ENCODE measurements around the gene PUS10. TPM values are rescaled to one million over a fixed set of nuclear protein-coding genes. Genes with fewer than 3 reads are reported as not detected.

The PUS10 gene
- polyA plus RNA-seq, 1 donor (not counting 4 experiments of a cell fraction or from before 2014, with no cell fraction given): 4.8 TPM

DNA sequence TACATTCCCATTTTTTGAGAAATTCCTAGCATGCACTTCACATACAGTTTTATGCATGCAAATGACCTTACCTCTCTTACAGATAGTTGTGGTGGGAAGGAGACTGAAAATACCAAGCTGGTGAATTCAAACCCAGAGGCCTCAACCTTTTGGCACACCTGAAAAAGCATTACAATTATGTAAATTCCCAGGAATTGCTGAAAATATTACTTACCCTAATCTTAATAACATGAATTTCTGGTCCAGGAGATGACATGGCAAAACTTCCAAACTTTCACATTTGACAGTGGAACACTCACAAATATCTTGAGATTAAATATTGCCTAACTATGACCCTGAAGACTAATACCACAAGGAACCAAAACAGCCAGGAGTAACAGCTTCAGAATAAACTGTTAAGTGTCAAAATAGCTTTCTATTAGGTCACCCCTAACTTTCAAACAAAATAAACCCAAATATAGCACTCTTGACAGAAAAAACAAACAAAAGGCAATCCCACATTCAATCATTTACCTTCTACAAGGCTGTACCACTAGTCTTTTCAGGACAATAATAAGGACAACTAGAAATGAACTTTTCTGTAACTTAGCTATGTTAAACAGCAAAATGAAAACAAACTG is 11.5 kb downstream of the PUS10 start:
- H3K27me3 ChIP-seq (ENCODE audit: control insufficient read depth, extremely low read depth, insufficient read depth, low read length): no peaks in the 10 kb centered on the region
- dilution Hi-C loops (cut with MboI; ENCODE audit: extremely low pct_ligation_motif_present, low sequenced_read_pairs): no loop called here
- no peak overlapping the region for H2AFZ ChIP-seq (ENCODE audit: control insufficient read depth, low read length)
- H3K9me1 ChIP-seq (ENCODE audit: control insufficient read depth, extremely low read depth, insufficient read depth, low read length): no peaks in the 10 kb centered on the region
- H3K36me3 ChIP-seq (ENCODE audit: control insufficient read depth in 2 of 2, extremely low read depth in 1 of 2, insufficient read depth in 2 of 2, low read length in 2 of 2): no peaks in the 10 kb centered on the region
- FAIRE-seq (no peak), DNase-seq (ENCODE audit: low read depth, low spot score) (no peak)
- no peak overlapping the region for H3K27ac ChIP-seq (ENCODE audit: control insufficient read depth, insufficient read depth, low read length)
- H3K4me1 ChIP-seq (ENCODE audit: control insufficient read depth, extremely low read depth, insufficient read depth, low read length): no peaks in the 10 kb centered on the region
- H3K9ac ChIP-seq (ENCODE audit: control insufficient read depth, extremely low read depth, insufficient read depth, low read length): no peak overlapping the region
- no peak overlapping the region for H3K4me3 ChIP-seq (ENCODE audit: control insufficient read depth in 2 of 3, extremely low read depth in 1 of 3, insufficient read depth in 2 of 3, low read depth in 1 of 3, low read length in 3 of 3)
- no peaks in the 10 kb centered on the region for H3K9me3 ChIP-seq (ENCODE audit: control insufficient read depth, low read depth, low read length)
- TF ChIP-seq EZH2 (IDR thresholded peaks at IDR 0.05; ENCODE audit: low read length): no peak
- TF ChIP-seq, protein P1, sequence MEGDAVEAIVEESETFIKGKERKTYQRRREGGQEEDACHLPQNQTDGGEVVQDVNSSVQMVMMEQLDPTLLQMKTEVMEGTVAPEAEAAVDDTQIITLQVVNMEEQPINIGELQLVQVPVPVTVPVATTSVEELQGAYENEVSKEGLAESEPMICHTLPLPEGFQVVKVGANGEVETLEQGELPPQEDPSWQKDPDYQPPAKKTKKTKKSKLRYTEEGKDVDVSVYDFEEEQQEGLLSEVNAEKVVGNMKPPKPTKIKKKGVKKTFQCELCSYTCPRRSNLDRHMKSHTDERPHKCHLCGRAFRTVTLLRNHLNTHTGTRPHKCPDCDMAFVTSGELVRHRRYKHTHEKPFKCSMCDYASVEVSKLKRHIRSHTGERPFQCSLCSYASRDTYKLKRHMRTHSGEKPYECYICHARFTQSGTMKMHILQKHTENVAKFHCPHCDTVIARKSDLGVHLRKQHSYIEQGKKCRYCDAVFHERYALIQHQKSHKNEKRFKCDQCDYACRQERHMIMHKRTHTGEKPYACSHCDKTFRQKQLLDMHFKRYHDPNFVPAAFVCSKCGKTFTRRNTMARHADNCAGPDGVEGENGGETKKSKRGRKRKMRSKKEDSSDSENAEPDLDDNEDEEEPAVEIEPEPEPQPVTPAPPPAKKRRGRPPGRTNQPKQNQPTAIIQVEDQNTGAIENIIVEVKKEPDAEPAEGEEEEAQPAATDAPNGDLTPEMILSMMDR (optimal IDR thresholded peaks at IDR 0.05 in 1 of 3, IDR thresholded peaks at IDR 0.05 in 1 of 3, conservative IDR thresholded peaks at IDR 0.05 in 1 of 3; ENCODE audit: extremely low read depth in 1 of 3, insufficient read depth in 2 of 3, low read length in 3 of 3): no peak
- no peak overlapping the region for H3K4me2 ChIP-seq (ENCODE audit: control insufficient read depth, extremely low read depth, insufficient read depth, low read depth, low read length)
- no peaks in the 10 kb centered on the region for H3K79me2 ChIP-seq (ENCODE audit: control insufficient read depth, insufficient read depth, low read length)
- H4K20me1 ChIP-seq (ENCODE audit: control insufficient read depth, extremely low read depth, insufficient read depth, low read length): no peaks in the 10 kb centered on the region

DNA sequence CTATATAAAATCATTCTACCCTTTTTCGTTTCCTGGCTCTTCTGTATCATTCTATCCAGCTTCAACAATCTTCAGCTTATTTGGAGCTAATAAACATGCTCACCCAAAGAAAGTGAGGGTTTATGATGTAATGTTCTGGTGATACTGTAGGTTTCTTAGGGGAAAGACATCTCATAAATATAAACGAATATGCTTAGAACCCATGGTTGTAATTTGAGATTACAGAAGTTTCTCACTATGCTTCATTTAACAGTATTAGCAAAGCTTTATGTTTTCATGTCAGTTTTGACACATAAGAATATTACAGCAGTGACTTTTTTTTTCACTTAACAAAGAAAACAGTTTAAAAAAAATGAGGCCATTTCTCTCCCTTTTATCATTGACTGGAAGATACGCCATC is 12.3 kb downstream of the PUS10 start:
- no peak for DNase-seq (ENCODE audit: low read depth, low spot score)
- Histone ChIP-seq H3K27me3 (ENCODE audit: control insufficient read depth, extremely low read depth, insufficient read depth, low read length) (no peaks in the 10 kb centered on the region), H3K27ac (ENCODE audit: control insufficient read depth, insufficient read depth, low read length) (no peak overlapping the region), H3K4me2 (ENCODE audit: control insufficient read depth, extremely low read depth, insufficient read depth, low read depth, low read length) (no peak overlapping the region), H2AFZ (ENCODE audit: control insufficient read depth, low read length) (no peak overlapping the region), H3K4me1 (ENCODE audit: control insufficient read depth, extremely low read depth, insufficient read depth, low read length) (no peaks in the 10 kb centered on the region), H3K79me2 (ENCODE audit: control insufficient read depth, insufficient read depth, low read length) (no peaks in the 10 kb centered on the region), H4K20me1 (ENCODE audit: control insufficient read depth, extremely low read depth, insufficient read depth, low read length) (no peaks in the 10 kb centered on the region), H3K36me3 (ENCODE audit: control insufficient read depth in 2 of 2, extremely low read depth in 1 of 2, insufficient read depth in 2 of 2, low read length in 2 of 2) (no peaks in the 10 kb centered on the region), H3K4me3 (ENCODE audit: control insufficient read depth in 2 of 3, extremely low read depth in 1 of 3, insufficient read depth in 2 of 3, low read depth in 1 of 3, low read length in 3 of 3) (no peak overlapping the region), H3K9me3 (ENCODE audit: control insufficient read depth, low read depth, low read length) (no peaks in the 10 kb centered on the region), H3K9ac (ENCODE audit: control insufficient read depth, extremely low read depth, insufficient read depth, low read length) (no peak overlapping the region), H3K9me1 (ENCODE audit: control insufficient read depth, extremely low read depth, insufficient read depth, low read length) (no peaks in the 10 kb centered on the region)
- dilution Hi-C loops (cut with MboI; ENCODE audit: extremely low pct_ligation_motif_present, low sequenced_read_pairs): no loop called here
- FAIRE-seq: no peak
- TF ChIP-seq, protein P1 (optimal IDR thresholded peaks at IDR 0.05 in 1 of 3, IDR thresholded peaks at IDR 0.05 in 1 of 3, conservative IDR thresholded peaks at IDR 0.05 in 1 of 3; ENCODE audit: extremely low read depth in 1 of 3, insufficient read depth in 2 of 3, low read length in 3 of 3): no peak
- TF ChIP-seq EZH2 (IDR thresholded peaks at IDR 0.05; ENCODE audit: low read length): no peak

Data from keratinocyte (primary cell).